Sigmoid colon (tissue), 7 donors: ENCODE measurements around the gene INPP1. TPM values are rescaled to one million over a fixed set of nuclear protein-coding genes. Genes with fewer than 3 reads are reported as not detected.

Source experiments
- DNase-seq: peaks from one replicate; pipeline ENCODE4 v3.0.0-alpha.2; 2019
- H3K27ac ChIP-seq, 4 donors: fragments of 200-600 bp; sonication (generic); one replicate each; pipeline ENCODE4 v1.5.1; 2016 to 2019; ENCODE audit warnings: mild to moderate bottlenecking in 1 of 4
- H3K27me3 ChIP-seq, 3 donors: fragments of 200-600 bp; sonication (generic); one replicate each; pipeline ENCODE4 v1.5.1; 2019; ENCODE audit warnings: mild to moderate bottlenecking in 1 of 3
- H3K36me3 ChIP-seq, 4 donors: fragments of 200-600 bp; sonication (generic); one replicate each; pipeline ENCODE4 v1.5.1; 2016 to 2019
- H3K4me1 ChIP-seq, 4 donors: fragments of 200-600 bp; sonication (generic); one replicate each; pipeline ENCODE4 v1.5.1; 2017 to 2019
- H3K4me3 ChIP-seq, 4 donors: fragments of 200-600 bp; sonication (generic); one replicate each; pipeline ENCODE4 v1.5.1; 2017 to 2019; ENCODE audit warnings: mild to moderate bottlenecking in 2 of 4, moderate library complexity in 1 of 4
- H3K9me3 ChIP-seq, 4 donors: fragments of 200-600 bp in 3 of 4; sonication (generic) in 3 of 4; one replicate each; pipeline versions ENCODE4 v1.5.1 to v1.6.1; 2013 to 2019
- CTCF ChIP-seq, 4 experiments: fragments of 450-650 bp in 3 of 4; fragments of 200-600 bp in 1 of 4; IDR thresholded peaks; one replicate each; pipeline ENCODE4 v1.5.1; 2016 to 2019; ENCODE audit warnings: antibody characterized with exemption in 4 of 4, mild to moderate bottlenecking in 3 of 4, moderate library complexity in 2 of 4
- EP300 ChIP-seq, 4 donors: sonication (generic); formaldehyde crosslinking; IDR thresholded peaks; one replicate each; pipeline ENCODE4 v1.6.1; 2017; ENCODE audit warnings: antibody characterized with exemption in 4 of 4
- POLR2A ChIP-seq, 2 donors: fragments of 450-650 bp; IDR thresholded peaks; one replicate each; pipeline ENCODE4 v1.6.1; 2016; ENCODE audit warnings: antibody characterized with exemption in 2 of 2, mild to moderate bottlenecking in 2 of 2, moderate library complexity in 2 of 2
- POLR2AphosphoS5 ChIP-seq, 4 donors: sonication (generic); formaldehyde crosslinking; IDR thresholded peaks; one replicate each; pipeline ENCODE4 v1.6.1; 2017; ENCODE audit warnings: antibody characterized with exemption in 4 of 4
- WGBS, 2 donors: extraction: QIAGEN DNeasy Blood & Tissue Kit; methylation state at CpG; one replicate each; pipeline ENCODE4 v1.1.7; 2013; 5-methylcytosine and 5-hydroxymethylcytosine counted together
- intact Hi-C: fragments of 100-400 bp; cut with DNase I; formaldehyde crosslinking; loops from one replicate; pipeline ENCODE4 v1.15.1; 2023
- polyA plus RNA-seq, 3 donors: library from polyadenylated mRNA; stranded (reverse); fragments of 200-250 nt; gene quantifications; one replicate each; pipeline ENCODE4 v1.2.3, GENCODE V29; 2013
- total RNA-seq, 4 donors: library from RNA; depleted of rRNA; stranded (reverse); fragments of >200 nt; gene quantifications; one replicate each; pipeline ENCODE4 v1.1.0, GENCODE V29; 2016
- donor health status: healthy with polysubstance abuse.
- donor health status: Bipolar disorder and iron deficiency.
- donor health status: healthy.

The INPP1 gene
- total and polyA plus RNA-seq, 7 donors, result 12.5 to 46.2 (median 19.9) TPM

GRCh38 chr2:190407246-190407661 is 63.9 kb downstream of the INPP1 start:
- Histone ChIP-seq H3K9me3 (no peaks in the 10 kb centered on the region), H3K27ac (peak overlapping the region; percentile 79 to 88 (median 80)), H3K27me3 (no peaks in the 10 kb centered on the region), H3K4me1 (peaks cover 0 to 18% (median 15%) of the 10 kb centered on the region in 4 donors), H3K36me3 (no peaks in the 10 kb centered on the region), H3K4me3 (peak overlapping the region in 3 of 4 donors; percentile 75 to 98 (median 85))
- intact Hi-C loops, result loop anchor here (5.0 kb wide), 3 partner anchors 80 to 240 kb away; partner anchors contain the start of gene NAB1
- no peak for DNase-seq
- WGBS, 2 donors, result 25 to 44% methylated on average over 11 of the region's 11 CpGs
- no peak for TF ChIP-seq POLR2AphosphoS5 (IDR thresholded peaks at IDR 0.05)
- no peak for TF ChIP-seq POLR2A (IDR thresholded peaks at IDR 0.05)

GRCh38 chr2:190407662-190408537 is 64.5 kb downstream of the INPP1 start, which contains the start of gene MFSD6:
Gene MFSD6 (plus strand): TSS chr2:190408355. CDS start chr2:190436030, 27,675 bp downstream.
- Histone ChIP-seq H3K27me3 (no peaks in the 10 kb centered on the region), H3K36me3 (no peaks in the 10 kb centered on the region), H3K4me1 (peaks cover 0 to 18% (median 15%) of the 10 kb centered on the region in 4 donors), H3K9me3 (no peaks in the 10 kb centered on the region), H3K4me3 (peak within 1 kb of the TSS; percentile 75 to 98 (median 82)), H3K27ac (peak within 1 kb of the TSS; percentile 79 to 88 (median 80))
- DNase-seq, result peak; percentile 77
- 1% methylated on average over 98 of the region's 98 CpGs for WGBS, 2 donors
- TF ChIP-seq EP300 (IDR thresholded peaks at IDR 0.05), result no peak
- TF ChIP-seq POLR2AphosphoS5 (IDR thresholded peaks at IDR 0.05), result peak in 3 of 4 donors; percentile 15 to 54 (median 37)
- no peak for TF ChIP-seq CTCF (IDR thresholded peaks at IDR 0.05)
- intact Hi-C loops, result loop anchor here (2.0 to 5.0 kb wide), 4 partner anchors 61 to 239 kb away; partner anchors contain the start of gene NAB1

- peak overlapping the region; percentile 79 to 88 (median 80) for H3K27ac ChIP-seq
- no peaks in the 10 kb centered on the region for H3K9me3 ChIP-seq
- H3K4me1 ChIP-seq, result peaks cover 0 to 26% (median 17%) of the 10 kb centered on the region in 4 donors
- intact Hi-C loops, result loop anchor here (2.0 to 5.0 kb wide), 4 partner anchors 60 to 239 kb away; partner anchors contain the start of gene NAB1
- no peaks in the 10 kb centered on the region for H3K27me3 ChIP-seq
- WGBS, 2 donors, result 1% methylated on average over 54 of the region's 54 CpGs
- TF ChIP-seq POLR2A (IDR thresholded peaks at IDR 0.05), result peak in 1 of 2 donors; percentile 16
- no peak for TF ChIP-seq EP300 (IDR thresholded peaks at IDR 0.05)
- peak in 3 of 4 donors; percentile 31 to 72 (median 44) for TF ChIP-seq POLR2AphosphoS5 (IDR thresholded peaks at IDR 0.05)
- TF ChIP-seq CTCF (IDR thresholded peaks at IDR 0.05), result no peak
- DNase-seq, result peak; percentile 73
- H3K4me3 ChIP-seq, result peak overlapping the region; percentile 75 to 98 (median 82)
- H3K36me3 ChIP-seq, result no peaks in the 10 kb centered on the region
These were observed 65.3 kb downstream of the INPP1 start for GRCh38 chr2:190408538-190409271.

GRCh38 chr2:190409616-190410015 is 66.2 kb downstream of the INPP1 start:
- WGBS, 2 donors, result 13 to 43% methylated on average over 2 of the region's 2 CpGs
- Histone ChIP-seq H3K9me3 (no peaks in the 10 kb centered on the region), H3K4me1 (peaks cover 0 to 27% (median 18%) of the 10 kb centered on the region in 4 donors), H3K27me3 (no peaks in the 10 kb centered on the region), H3K36me3 (no peaks in the 10 kb centered on the region), H3K27ac (peak overlapping the region in 2 of 4 donors; percentile 80 to 81), H3K4me3 (no peak overlapping the region)
- DNase-seq, result no peak
- TF ChIP-seq CTCF (IDR thresholded peaks at IDR 0.05) (no peak), POLR2AphosphoS5 (IDR thresholded peaks at IDR 0.05) (no peak), POLR2A (IDR thresholded peaks at IDR 0.05) (no peak), EP300 (IDR thresholded peaks at IDR 0.05) (no peak)
- intact Hi-C loops, result loop anchor here (2.0 to 5.0 kb wide), 4 partner anchors 59 to 238 kb away; partner anchors contain the start of gene NAB1
